ENCODE data around the gene CAST.

CAST gene

GRCh38 chr5:96745025-96745424 lies 82.8 kb downstream of the CAST start (continued):
- TF ChIP-seq FEZF1 (tag by site-specific recombination; IDR thresholded peaks at IDR 0.05) (peak; percentile 81), ZNF121 (tag by site-specific recombination; IDR thresholded peaks at IDR 0.05) (no peak), IKZF3 (tag by site-specific recombination; IDR thresholded peaks at IDR 0.05) (peak; percentile 55; the same call in 1 of the 2 replicates), ZNF510 (tag by site-specific recombination; IDR thresholded peaks at IDR 0.05; ENCODE audit: insufficient replicate concordance) (no peak), ZIC2 (tag by site-specific recombination; IDR thresholded peaks at IDR 0.05) (no peak), MZF1 (tag by site-specific recombination; IDR thresholded peaks at IDR 0.05; ENCODE audit: borderline replicate concordance) (peak; percentile 74; the same call in 1 of the 2 replicates), ZNF843 (tag by site-specific recombination; IDR thresholded peaks at IDR 0.05) (peak; percentile 92), SP7 (tag by site-specific recombination; IDR thresholded peaks at IDR 0.05) (peak; percentile 90), REST (tag by site-specific recombination; IDR thresholded peaks at IDR 0.05) (no peak), ZBTB21 (tag by site-specific recombination; IDR thresholded peaks at IDR 0.05) (0 out of 2 replicates have a peak, but pooled peaks have one; percentile 54), ZNF792 (tag by site-specific recombination; IDR thresholded peaks at IDR 0.05) (no peak), WT1 (tag by site-specific recombination; IDR thresholded peaks at IDR 0.05) (peak; percentile 77), ZNF830 (tag by site-specific recombination; IDR thresholded peaks at IDR 0.05; ENCODE audit: low read depth) (no peak), PRDM4 (tag by site-specific recombination; IDR thresholded peaks at IDR 0.05) (peak; percentile 79), ZSCAN5A (tag by site-specific recombination; IDR thresholded peaks at IDR 0.05) (no peak), ZNF394 (tag by site-specific recombination; IDR thresholded peaks at IDR 0.05; ENCODE audit: borderline replicate concordance) (peak; percentile 63), ZNF174 (tag by site-specific recombination; IDR thresholded peaks at IDR 0.05) (no peak), ZNF335 (tag by site-specific recombination; conservative IDR thresholded peaks at IDR 0.05) (no peak), ZNF362 (tag by site-specific recombination; IDR thresholded peaks at IDR 0.05) (peak; percentile 66), ZSCAN16 (tag by site-specific recombination; IDR thresholded peaks at IDR 0.05) (no peak), ZNF701 (tag by site-specific recombination; IDR thresholded peaks at IDR 0.05) (no peak), ZSCAN23 (tag by site-specific recombination; IDR thresholded peaks at IDR 0.05) (0 out of 2 replicates have a peak, but pooled peaks have one; percentile 30), OSR2 (tag by site-specific recombination; IDR thresholded peaks at IDR 0.05) (peak; percentile 79), ZNF10 (tag by site-specific recombination; IDR thresholded peaks at IDR 0.05) (no peak)
- TF ChIP-seq, protein P1, sequence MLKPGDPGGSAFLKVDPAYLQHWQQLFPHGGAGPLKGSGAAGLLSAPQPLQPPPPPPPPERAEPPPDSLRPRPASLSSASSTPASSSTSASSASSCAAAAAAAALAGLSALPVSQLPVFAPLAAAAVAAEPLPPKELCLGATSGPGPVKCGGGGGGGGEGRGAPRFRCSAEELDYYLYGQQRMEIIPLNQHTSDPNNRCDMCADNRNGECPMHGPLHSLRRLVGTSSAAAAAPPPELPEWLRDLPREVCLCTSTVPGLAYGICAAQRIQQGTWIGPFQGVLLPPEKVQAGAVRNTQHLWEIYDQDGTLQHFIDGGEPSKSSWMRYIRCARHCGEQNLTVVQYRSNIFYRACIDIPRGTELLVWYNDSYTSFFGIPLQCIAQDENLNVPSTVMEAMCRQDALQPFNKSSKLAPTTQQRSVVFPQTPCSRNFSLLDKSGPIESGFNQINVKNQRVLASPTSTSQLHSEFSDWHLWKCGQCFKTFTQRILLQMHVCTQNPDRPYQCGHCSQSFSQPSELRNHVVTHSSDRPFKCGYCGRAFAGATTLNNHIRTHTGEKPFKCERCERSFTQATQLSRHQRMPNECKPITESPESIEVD (tag by site-specific recombination; IDR thresholded peaks at IDR 0.05), result peak; percentile 37; the same call in 1 of the 2 replicates
- TF ChIP-seq, protein P2, sequence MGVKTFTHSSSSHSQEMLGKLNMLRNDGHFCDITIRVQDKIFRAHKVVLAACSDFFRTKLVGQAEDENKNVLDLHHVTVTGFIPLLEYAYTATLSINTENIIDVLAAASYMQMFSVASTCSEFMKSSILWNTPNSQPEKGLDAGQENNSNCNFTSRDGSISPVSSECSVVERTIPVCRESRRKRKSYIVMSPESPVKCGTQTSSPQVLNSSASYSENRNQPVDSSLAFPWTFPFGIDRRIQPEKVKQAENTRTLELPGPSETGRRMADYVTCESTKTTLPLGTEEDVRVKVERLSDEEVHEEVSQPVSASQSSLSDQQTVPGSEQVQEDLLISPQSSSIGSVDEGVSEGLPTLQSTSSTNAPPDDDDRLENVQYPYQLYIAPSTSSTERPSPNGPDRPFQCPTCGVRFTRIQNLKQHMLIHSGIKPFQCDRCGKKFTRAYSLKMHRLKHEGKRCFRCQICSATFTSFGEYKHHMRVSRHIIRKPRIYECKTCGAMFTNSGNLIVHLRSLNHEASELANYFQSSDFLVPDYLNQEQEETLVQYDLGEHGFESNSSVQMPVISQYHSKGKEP (tag by site-specific recombination; IDR thresholded peaks at IDR 0.05), result peak; percentile 60
- TF ChIP-seq, protein P3, sequence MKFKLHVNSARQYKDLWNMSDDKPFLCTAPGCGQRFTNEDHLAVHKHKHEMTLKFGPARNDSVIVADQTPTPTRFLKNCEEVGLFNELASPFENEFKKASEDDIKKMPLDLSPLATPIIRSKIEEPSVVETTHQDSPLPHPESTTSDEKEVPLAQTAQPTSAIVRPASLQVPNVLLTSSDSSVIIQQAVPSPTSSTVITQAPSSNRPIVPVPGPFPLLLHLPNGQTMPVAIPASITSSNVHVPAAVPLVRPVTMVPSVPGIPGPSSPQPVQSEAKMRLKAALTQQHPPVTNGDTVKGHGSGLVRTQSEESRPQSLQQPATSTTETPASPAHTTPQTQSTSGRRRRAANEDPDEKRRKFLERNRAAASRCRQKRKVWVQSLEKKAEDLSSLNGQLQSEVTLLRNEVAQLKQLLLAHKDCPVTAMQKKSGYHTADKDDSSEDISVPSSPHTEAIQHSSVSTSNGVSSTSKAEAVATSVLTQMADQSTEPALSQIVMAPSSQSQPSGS (tag by site-specific recombination; IDR thresholded peaks at IDR 0.05; ENCODE audit: low read depth), result peak; percentile 63

All from HEK293 (cell line).